HepG2 (cell line): Measurements from ENCODE around the gene USP7. TPM values are rescaled to one million over a fixed set of nuclear protein-coding genes. Genes with fewer than 3 reads are reported as not detected.
A peak's percentile ranks its signal among the peaks of the same experiment; 100 is the strongest.

Source experiments
- BHLHE40 ChIP-seq: IDR thresholded peaks from 2 replicates; pipeline ENCODE4 v1.6.1; 2011; ENCODE audit warnings: low read length, improper control_type of control experiment
- IRF9 ChIP-seq: sonication (generic); formaldehyde crosslinking; IDR thresholded peaks from 2 replicates; pipeline ENCODE4 v1.8.0; 2022; ENCODE audit warnings: missing genetic modification reagents, mild to moderate bottlenecking, borderline replicate concordance
- JUN ChIP-seq: sonication (generic); formaldehyde crosslinking; IDR thresholded peaks from 2 replicates; pipeline ENCODE4 v1.4.0; 2020; ENCODE audit warnings: mild to moderate bottlenecking, missing genetic modification reagents
- MED8 ChIP-seq: sonication (generic); formaldehyde crosslinking; IDR thresholded peaks from 2 replicates; pipeline ENCODE4 v1.8.1; 2023; ENCODE audit warnings: mild to moderate bottlenecking, missing genetic modification reagents; ENCODE audit not compliant: insufficient replicate concordance
- PBX2 ChIP-seq: IDR thresholded peaks from 2 replicates; pipeline ENCODE4 v1.6.1; 2016; ENCODE audit warnings: control low read depth
- PCBP1 ChIP-seq: fragments of 200-400 bp; formaldehyde crosslinking; IDR thresholded peaks from 2 replicates; pipeline ENCODE4 v1.6.1; 2017; ENCODE audit warnings: mild to moderate bottlenecking, low read depth, low read length, borderline replicate concordance
- RFXAP ChIP-seq: sonication (generic); formaldehyde crosslinking; IDR thresholded peaks from 2 replicates; pipeline ENCODE4 v1.4.0; 2020; ENCODE audit warnings: missing genetic modification reagents, borderline replicate concordance
- SMAD1 ChIP-seq: sonication (generic); formaldehyde crosslinking; IDR thresholded peaks from 2 replicates; pipeline ENCODE4 v1.4.0; 2020; ENCODE audit warnings: missing genetic modification reagents, low read depth, mild to moderate bottlenecking, borderline replicate concordance
- SMC3 ChIP-seq: IDR thresholded peaks from 2 replicates; pipeline ENCODE4 v1.6.1; 2011; ENCODE audit warnings: low read length, improper control_type of control experiment
- TRAFD1 ChIP-seq: sonication (generic); formaldehyde crosslinking; IDR thresholded peaks from 2 replicates; pipeline ENCODE4 v1.5.1; 2020; ENCODE audit warnings: missing genetic modification reagents, mild to moderate bottlenecking, borderline replicate concordance
- ZHX2 ChIP-seq, 2 experiments: sonication (generic) in 1 of 2; formaldehyde crosslinking in 1 of 2; IDR thresholded peaks; 2 replicates each; pipeline versions ENCODE4 v1.6.1 to v1.9.0; 2014 to 2022; ENCODE audit warnings: antibody characterized with exemption in 1 of 2, borderline replicate concordance in 1 of 2, inconsistent platforms in 1 of 2, low read depth in 1 of 2, missing genetic modification reagents in 1 of 2
- ZIK1 ChIP-seq: sonication (generic); formaldehyde crosslinking; IDR thresholded peaks from 2 replicates; pipeline ENCODE4 v1.5.0; 2020; ENCODE audit warnings: mild to moderate bottlenecking, low read depth, missing genetic modification reagents, borderline replicate concordance
- ZMAT3 ChIP-seq: sonication (generic); formaldehyde crosslinking; conservative IDR thresholded peaks from 2 replicates; pipeline ENCODE4 v1.7.0; 2021; ENCODE audit warnings: missing genetic modification reagents
- ZNF20 ChIP-seq: sonication (generic); formaldehyde crosslinking; IDR thresholded peaks from 2 replicates; pipeline ENCODE4 v1.4.0; 2020; ENCODE audit warnings: mild to moderate bottlenecking, moderate library complexity, missing genetic modification reagents
- ZNF224 ChIP-seq: sonication (generic); formaldehyde crosslinking; IDR thresholded peaks from 2 replicates; pipeline ENCODE4 v1.5.0; 2020; ENCODE audit warnings: mild to moderate bottlenecking, missing genetic modification reagents
- ZNF446 ChIP-seq: sonication (generic); formaldehyde crosslinking; IDR thresholded peaks from 2 replicates; pipeline ENCODE4 v1.5.0; 2020; ENCODE audit warnings: mild to moderate bottlenecking, missing genetic modification reagents
- polyA plus RNA-seq, 8 experiments: library from polyadenylated mRNA; depleted of rRNA in 3 of 8; stranded (reverse) in 7 of 8; unstranded in 1 of 8; fragments of >200 nt; fragmentation: Illumina TruSeq in 4 of 8; extraction: Trizol in 4 of 8; gene quantifications; 2 replicates each; pipeline versions ENCODE4 v1.2.1 to v1.2.3, GENCODE V29; 2011 to 2016; ENCODE audit warnings: low read depth in 4 of 8, missing spikeins in 1 of 8, mixed read lengths in 1 of 8; ENCODE audit not compliant: insufficient read depth in 1 of 8
- total RNA-seq, 5 experiments: library from RNA; depleted of rRNA; stranded (reverse); fragments of >200 nt; fragmentation: Illumina TruSeq; extraction: Trizol; gene quantifications; 2 replicates each; pipeline ENCODE4 v1.2.3, GENCODE V29; 2016; ENCODE audit warnings: low read depth in 1 of 5

Gene USP7
- total and polyA plus RNA-seq, 2 of the 13 experiments (the other 11 are each of a cell fraction or from before 2014, with no cell fraction given), result 52.5 to 173 TPM

- TF ChIP-seq ZHX2 (IDR thresholded peaks at IDR 0.05; ENCODE audit: low read depth) (no peak), ZHX2 (CRISPR knock-in tag; IDR thresholded peaks at IDR 0.05; ENCODE audit: borderline replicate concordance) (no peak), ZMAT3 (CRISPR knock-in tag) (peak; percentile 66; the same call in 1 of the 2 replicates), ZNF20 (CRISPR knock-in tag) (no peak), JUN (no peak), ZNF224 (peak; percentile 69; the same call in 1 of the 2 replicates), PCBP1 (no peak), SMC3 (peak; percentile 73), TRAFD1 (0 out of 2 replicates have a peak, but pooled peaks have one; percentile 56), SMAD1 (CRISPR knock-in tag) (no peak; the same call in 1 of the 2 replicates), ZNF446 (no peak), RFXAP (no peak), ZIK1 (CRISPR knock-in tag) (no peak), IRF9 (CRISPR knock-in tag) (0 out of 2 replicates have a peak, but pooled peaks have one; percentile 41), MED8 (CRISPR knock-in tag) (no peak), PBX2 (CRISPR knock-in tag) (no peak), BHLHE40 (no peak)
These were observed 27.7 kb downstream of the USP7 start (continued) for GRCh38 chr16:8935989-8936388.
